ENCODE measurements around the gene ASS1. TPM values are rescaled to one million over a fixed set of nuclear protein-coding genes. Genes with fewer than 3 reads are reported as not detected.

Gene ASS1
- total and polyA plus RNA-seq, 2 donors (not counting 1 experiment from before 2014, with no cell fraction given) = 0.30 to 0.44 TPM

DNA sequence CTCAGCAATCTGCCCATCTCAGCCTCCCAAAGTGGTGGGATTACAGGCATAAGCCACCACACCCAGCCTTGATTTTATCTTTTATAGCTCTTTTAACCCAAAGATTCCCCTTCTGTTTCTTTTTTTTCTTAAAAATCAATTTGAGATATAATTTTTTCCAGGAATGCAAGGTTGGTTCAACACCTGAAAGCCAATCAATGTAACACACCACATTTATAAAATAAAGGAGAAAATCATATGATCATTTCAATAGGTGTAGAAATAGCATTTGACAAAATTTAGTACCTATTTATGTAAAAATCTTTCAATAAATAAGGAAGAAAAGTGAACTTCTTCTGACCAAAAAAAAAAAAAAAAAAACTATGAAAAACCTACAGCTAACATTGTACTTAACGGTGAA, 3.7 kb upstream of the ASS1 start:
- Mint-ChIP-seq H3K9me3 (ENCODE audit: insufficient read depth) (peaks cover 2% of the 10 kb centered on the region), H3K4me3 (no peak overlapping the region), H3K4me1 (peaks cover 2% of the 10 kb centered on the region), H3K27me3 (peaks cover 32% of the 10 kb centered on the region), H3K27ac (no peak overlapping the region)
- no peak overlapping the region for H3K4me2 ChIP-seq (replicated peaks; ENCODE audit: low read depth, low read length, poor library complexity, severe bottlenecking)
- ChIA-PET POLR2A (no interaction called here), CTCF (interaction anchor here (1.1 kb wide), 1 partner anchor 205 kb away, joined by 3 read pairs; no protein-coding TSS in a partner anchor)
- H3K9me3 ChIP-seq (ENCODE audit: control extremely low read depth in 1 of 3, control insufficient read depth in 2 of 3, insufficient read depth in 1 of 3, low read length in 2 of 3) = peaks cover 0 to 28% (median 9%) of the 10 kb centered on the region in 3 donors
- H3K4me1 ChIP-seq (ENCODE audit: control insufficient read depth in 2 of 2, insufficient read depth in 2 of 2, low read length in 2 of 2) = peaks cover 0 to 9% of the 10 kb centered on the region in 2 donors
- H3K27ac ChIP-seq (ENCODE audit: low read length in 2 of 2) = no peak overlapping the region
- no peaks in the 10 kb centered on the region for H3K36me3 ChIP-seq (replicated peaks in 1 of 2; ENCODE audit: control extremely low read depth in 1 of 2, control insufficient read depth in 1 of 2, extremely low read depth in 1 of 2, insufficient read depth in 2 of 2, low read length in 1 of 2)
- no peak for DNase-seq
- peaks cover 0 to 37% (median 6%) of the 10 kb centered on the region in 4 experiments for H3K27me3 ChIP-seq (replicated peaks in 1 of 4; ENCODE audit: control extremely low read depth in 1 of 4, control insufficient read depth in 3 of 4, insufficient read depth in 4 of 4, low read length in 3 of 4)
- H3K79me2 ChIP-seq (ENCODE audit: control insufficient read depth, insufficient read depth, low read length) = no peaks in the 10 kb centered on the region
- H3K4me3 ChIP-seq (ENCODE audit: control extremely low read depth in 1 of 5, extremely low read depth in 1 of 5, insufficient read depth in 1 of 5, low read depth in 2 of 5, low read length in 4 of 5) = no peak overlapping the region
- no CpG with 5 or more reads among the region's 1 CpG for WGBS (ENCODE audit: insufficient coverage)
- intact Hi-C loops (cut with micrococcal nuclease) = no loop called here
- no peak overlapping the region for H2AFZ ChIP-seq (ENCODE audit: insufficient read depth, low read depth, low read length, poor library complexity, severe bottlenecking)
- no peak for TF ChIP-seq EZH2 (IDR thresholded peaks at IDR 0.05; ENCODE audit: borderline replicate concordance, insufficient read depth, low read depth, low read length, poor library complexity, severe bottlenecking)
- TF ChIP-seq, protein P1, sequence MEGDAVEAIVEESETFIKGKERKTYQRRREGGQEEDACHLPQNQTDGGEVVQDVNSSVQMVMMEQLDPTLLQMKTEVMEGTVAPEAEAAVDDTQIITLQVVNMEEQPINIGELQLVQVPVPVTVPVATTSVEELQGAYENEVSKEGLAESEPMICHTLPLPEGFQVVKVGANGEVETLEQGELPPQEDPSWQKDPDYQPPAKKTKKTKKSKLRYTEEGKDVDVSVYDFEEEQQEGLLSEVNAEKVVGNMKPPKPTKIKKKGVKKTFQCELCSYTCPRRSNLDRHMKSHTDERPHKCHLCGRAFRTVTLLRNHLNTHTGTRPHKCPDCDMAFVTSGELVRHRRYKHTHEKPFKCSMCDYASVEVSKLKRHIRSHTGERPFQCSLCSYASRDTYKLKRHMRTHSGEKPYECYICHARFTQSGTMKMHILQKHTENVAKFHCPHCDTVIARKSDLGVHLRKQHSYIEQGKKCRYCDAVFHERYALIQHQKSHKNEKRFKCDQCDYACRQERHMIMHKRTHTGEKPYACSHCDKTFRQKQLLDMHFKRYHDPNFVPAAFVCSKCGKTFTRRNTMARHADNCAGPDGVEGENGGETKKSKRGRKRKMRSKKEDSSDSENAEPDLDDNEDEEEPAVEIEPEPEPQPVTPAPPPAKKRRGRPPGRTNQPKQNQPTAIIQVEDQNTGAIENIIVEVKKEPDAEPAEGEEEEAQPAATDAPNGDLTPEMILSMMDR (IDR thresholded peaks at IDR 0.05) = no peak
- no peaks in the 10 kb centered on the region for H4K20me1 ChIP-seq (ENCODE audit: control insufficient read depth, insufficient read depth, low read length, poor library complexity, severe bottlenecking)
- no peak for ATAC-seq (ENCODE audit: low read depth)
- no peak overlapping the region for H3K9ac ChIP-seq (ENCODE audit: low read length)

DNA sequence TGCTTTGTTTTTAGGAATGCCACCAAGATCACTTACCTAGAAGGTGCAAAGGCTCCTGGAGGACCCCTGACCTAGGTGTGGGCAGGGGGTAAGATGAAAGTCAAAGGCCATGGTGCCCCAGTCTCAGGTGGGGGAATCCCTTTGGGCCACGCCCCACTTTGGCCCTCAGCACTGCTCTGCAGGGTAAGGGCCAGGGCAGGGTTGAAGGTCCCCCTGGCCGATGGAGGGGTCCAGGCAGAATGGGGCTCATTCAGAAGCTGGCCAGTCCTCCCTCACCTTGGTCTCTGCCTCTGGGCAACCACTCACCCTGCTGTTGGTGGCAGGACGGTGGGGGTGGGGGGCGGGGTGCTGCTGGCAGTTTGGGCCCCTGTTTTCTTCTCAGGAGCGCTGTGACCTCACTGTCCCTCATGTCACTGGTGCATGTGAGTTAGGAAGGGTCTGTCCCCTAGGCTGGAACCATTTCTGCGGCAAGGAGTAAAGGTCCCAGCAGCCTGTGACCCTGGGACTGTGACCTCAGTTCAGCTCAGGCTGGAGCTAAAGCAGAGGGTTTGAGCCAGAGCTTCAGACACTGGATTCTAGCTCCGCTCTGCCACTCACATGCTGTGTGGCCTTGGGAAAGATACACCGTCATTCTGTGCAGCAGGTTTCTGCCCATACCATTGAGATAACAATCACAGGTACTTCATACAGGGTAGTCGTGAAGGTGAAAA, 1.9 kb upstream of the ASS1 start:
- H3K4me3 Mint-ChIP-seq = peak overlapping the region; percentile 34
- CTCF ChIA-PET = no interaction called here
- no peak overlapping the region for H3K9ac ChIP-seq (ENCODE audit: low read length)
- TF ChIP-seq, protein P1 (IDR thresholded peaks at IDR 0.05) = no peak
- no peak for TF ChIP-seq EZH2 (IDR thresholded peaks at IDR 0.05; ENCODE audit: borderline replicate concordance, insufficient read depth, low read depth, low read length, poor library complexity, severe bottlenecking)
- H3K4me1 Mint-ChIP-seq = peaks cover 2% of the 10 kb centered on the region
- H3K79me2 ChIP-seq (ENCODE audit: control insufficient read depth, insufficient read depth, low read length) = no peaks in the 10 kb centered on the region
- peaks cover 0 to 30% (median 7%) of the 10 kb centered on the region in 4 experiments for H3K27me3 ChIP-seq (replicated peaks in 1 of 4; ENCODE audit: control extremely low read depth in 1 of 4, control insufficient read depth in 3 of 4, insufficient read depth in 4 of 4, low read length in 3 of 4)
- no peak overlapping the region for H2AFZ ChIP-seq (ENCODE audit: insufficient read depth, low read depth, low read length, poor library complexity, severe bottlenecking)
- peaks cover 0 to 28% (median 9%) of the 10 kb centered on the region in 3 donors for H3K9me3 ChIP-seq (ENCODE audit: control extremely low read depth in 1 of 3, control insufficient read depth in 2 of 3, insufficient read depth in 1 of 3, low read length in 2 of 3)
- H3K36me3 ChIP-seq (replicated peaks in 1 of 2; ENCODE audit: control extremely low read depth in 1 of 2, control insufficient read depth in 1 of 2, extremely low read depth in 1 of 2, insufficient read depth in 2 of 2, low read length in 1 of 2) = no peaks in the 10 kb centered on the region
- H3K4me3 ChIP-seq (ENCODE audit: control extremely low read depth in 1 of 5, extremely low read depth in 1 of 5, insufficient read depth in 1 of 5, low read depth in 2 of 5, low read length in 4 of 5) = no peak overlapping the region
- DNase-seq = no peak
- H3K27me3 Mint-ChIP-seq = peaks cover 28% of the 10 kb centered on the region
- peaks cover 2% of the 10 kb centered on the region for H3K9me3 Mint-ChIP-seq (ENCODE audit: insufficient read depth)
- H3K4me1 ChIP-seq (ENCODE audit: control insufficient read depth in 2 of 2, insufficient read depth in 2 of 2, low read length in 2 of 2) = peaks cover 0 to 9% of the 10 kb centered on the region in 2 donors
- H4K20me1 ChIP-seq (ENCODE audit: control insufficient read depth, insufficient read depth, low read length, poor library complexity, severe bottlenecking) = no peaks in the 10 kb centered on the region
- H3K27ac Mint-ChIP-seq = no peak overlapping the region
- intact Hi-C loops (cut with micrococcal nuclease) = no loop called here
- H3K4me2 ChIP-seq (replicated peaks; ENCODE audit: low read depth, low read length, poor library complexity, severe bottlenecking) = no peak overlapping the region
- ATAC-seq (ENCODE audit: low read depth) = no peak
- POLR2A ChIA-PET = no interaction called here
- WGBS (ENCODE audit: insufficient coverage) = 92% methylated on average over 7 of the region's 9 CpGs
- H3K27ac ChIP-seq (ENCODE audit: low read length in 2 of 2) = no peak overlapping the region
